ENCODE data around the gene SLC35C1.

GRCh38 chr11:45810431-45811108 lies 5.6 kb downstream of the SLC35C1 start:
- no peak for TF ChIP-seq MYC (IDR thresholded peaks at IDR 0.05; ENCODE audit: low read depth, low read length)
- no peak for TF ChIP-seq MYC (CRISPR knock-in tag; IDR thresholded peaks at IDR 0.05; ENCODE audit: borderline replicate concordance, low read depth)
- TF ChIP-seq PHB2 (IDR thresholded peaks at IDR 0.05; ENCODE audit: low read depth) = no peak
- TF ChIP-seq ZNF644 (tag; IDR thresholded peaks at IDR 0.05; ENCODE audit: low read depth) = no peak
- no peak for TF ChIP-seq SIN3B (IDR thresholded peaks at IDR 0.05; ENCODE audit: low read depth)

All from K562 (cell line).